Rectal smooth muscle tissue (tissue), 1 donor: ENCODE results near the gene MRGPRF.

Experiments
- H3K27ac ChIP-seq: one replicate; pipeline ENCODE4 v1.7.0; 2013; ENCODE audit warnings: low read depth, low read length, inconsistent platforms
- H3K27me3 ChIP-seq: one replicate; pipeline ENCODE4 v1.7.0; 2013; ENCODE audit warnings: low read length; ENCODE audit not compliant: control insufficient read depth, insufficient read depth
- H3K36me3 ChIP-seq: one replicate; pipeline ENCODE4 v1.7.0; 2013; ENCODE audit warnings: low read length; ENCODE audit not compliant: control insufficient read depth, insufficient read depth
- H3K4me1 ChIP-seq: one replicate; pipeline ENCODE4 v1.7.0; 2013; ENCODE audit warnings: low read length; ENCODE audit not compliant: control insufficient read depth, insufficient read depth
- H3K4me3 ChIP-seq: one replicate; pipeline ENCODE4 v1.7.0; 2013; ENCODE audit warnings: low read length
- H3K9ac ChIP-seq: one replicate; pipeline ENCODE4 v1.7.0; 2013; ENCODE audit warnings: low read length

The MRGPRF gene

DNA sequence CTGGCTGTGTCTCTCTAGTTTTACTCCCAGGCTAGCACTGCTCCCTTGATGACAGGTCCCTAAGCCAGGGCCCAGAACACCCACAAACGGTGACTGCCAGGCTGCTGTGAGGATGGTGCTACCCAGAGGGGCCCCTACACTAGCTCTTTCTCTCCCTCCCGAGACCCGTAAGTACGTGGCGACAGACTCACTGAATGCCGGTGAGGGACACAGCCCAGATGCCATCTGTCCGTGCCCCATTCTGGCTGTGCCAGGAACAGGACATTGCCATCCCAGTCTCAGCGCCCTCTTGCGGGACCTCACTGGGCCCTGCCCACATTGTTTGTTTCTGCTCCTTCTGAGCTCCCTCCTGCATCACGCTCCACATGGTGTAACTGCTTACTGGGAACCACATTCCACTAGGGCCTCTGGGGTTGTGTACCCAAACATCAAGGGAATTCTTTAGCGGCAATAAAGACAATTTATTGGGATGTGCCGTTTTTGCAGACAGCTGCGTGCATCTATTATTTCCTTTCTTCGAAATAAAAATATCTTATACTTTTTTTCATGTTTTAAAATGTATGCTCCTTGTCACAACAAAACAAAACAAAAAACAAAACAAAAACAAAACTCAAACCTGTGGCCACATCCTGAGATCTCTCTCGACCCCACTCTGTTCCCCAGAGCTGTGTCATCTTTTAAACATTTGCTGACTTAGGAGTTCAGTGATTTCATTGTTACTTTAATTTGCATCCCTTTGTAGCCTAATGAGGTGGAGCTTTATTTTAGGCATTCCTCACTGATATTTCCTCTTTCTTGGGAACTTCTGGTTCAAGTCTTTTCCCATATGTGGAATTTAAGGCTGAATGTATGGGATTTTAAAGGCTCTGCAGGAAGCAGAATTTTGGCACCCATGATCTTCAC is 31.3 kb upstream of the MRGPRF start:
- no peaks in the 10 kb centered on the region for H3K27me3 ChIP-seq
- H3K27ac ChIP-seq = peak overlapping the region; percentile 64
- H3K36me3 ChIP-seq = no peaks in the 10 kb centered on the region
- no peak overlapping the region for H3K4me3 ChIP-seq
- H3K9ac ChIP-seq = no peak overlapping the region
- peaks cover 6% of the 10 kb centered on the region for H3K4me1 ChIP-seq

DNA sequence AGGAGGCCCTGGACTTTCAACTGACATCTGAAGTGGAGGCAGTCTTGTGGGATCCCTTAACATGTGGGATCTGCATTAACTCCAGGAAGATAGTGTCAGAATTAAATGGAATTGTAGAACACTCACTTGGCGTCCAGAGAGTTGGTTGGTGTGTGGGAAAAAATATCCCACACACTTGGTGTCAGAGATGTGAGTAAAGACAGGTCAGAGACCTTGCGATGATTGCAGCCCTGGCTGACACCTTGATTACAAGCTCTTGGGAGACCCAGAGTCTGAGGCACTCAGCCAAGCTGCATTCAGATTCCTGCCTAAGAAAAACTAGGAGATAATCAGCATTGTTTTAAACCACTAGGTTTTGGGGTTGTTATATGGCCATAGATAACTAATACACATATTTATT is 28.5 kb upstream of the MRGPRF start:
- H3K27me3 ChIP-seq = no peaks in the 10 kb centered on the region
- no peak overlapping the region for H3K4me3 ChIP-seq
- H3K36me3 ChIP-seq = no peaks in the 10 kb centered on the region
- peaks cover 4% of the 10 kb centered on the region for H3K4me1 ChIP-seq
- H3K27ac ChIP-seq = no peak overlapping the region
- H3K9ac ChIP-seq = no peak overlapping the region

DNA sequence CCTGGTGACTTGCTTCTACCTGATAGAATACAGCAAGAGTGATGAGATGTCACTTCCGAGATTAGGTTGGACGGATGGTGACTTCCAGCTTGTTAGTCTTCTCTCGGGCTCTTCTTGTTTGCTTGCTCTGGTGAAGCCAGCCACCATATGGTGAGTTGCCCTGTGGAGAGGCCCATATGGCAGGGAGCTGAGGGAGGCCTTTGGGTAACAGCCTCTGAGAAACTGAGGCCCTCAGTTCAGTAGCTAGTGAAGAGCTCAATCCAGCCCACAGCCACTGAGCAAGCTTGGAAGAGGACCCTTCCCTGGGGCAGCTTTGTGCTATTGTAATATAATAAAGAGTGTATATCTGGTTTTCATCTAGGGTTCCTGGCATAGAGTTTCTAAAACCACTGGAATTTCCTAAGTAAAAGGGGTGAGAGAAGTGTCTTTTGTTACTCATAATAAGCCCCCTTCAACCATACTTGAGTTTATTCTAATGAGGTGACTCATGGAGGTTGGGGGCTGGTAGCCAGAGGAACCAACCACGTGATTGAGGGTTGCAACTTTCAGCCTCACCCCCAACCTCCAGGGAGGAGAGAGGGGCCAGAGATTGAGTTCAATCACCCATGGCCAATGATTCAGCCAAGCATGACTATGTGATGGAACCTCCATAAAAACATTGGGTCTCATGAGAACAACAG is 27.7 kb upstream of the MRGPRF start:
- Histone ChIP-seq H3K27ac (no peak overlapping the region), H3K4me3 (no peak overlapping the region), H3K9ac (no peak overlapping the region)

DNA sequence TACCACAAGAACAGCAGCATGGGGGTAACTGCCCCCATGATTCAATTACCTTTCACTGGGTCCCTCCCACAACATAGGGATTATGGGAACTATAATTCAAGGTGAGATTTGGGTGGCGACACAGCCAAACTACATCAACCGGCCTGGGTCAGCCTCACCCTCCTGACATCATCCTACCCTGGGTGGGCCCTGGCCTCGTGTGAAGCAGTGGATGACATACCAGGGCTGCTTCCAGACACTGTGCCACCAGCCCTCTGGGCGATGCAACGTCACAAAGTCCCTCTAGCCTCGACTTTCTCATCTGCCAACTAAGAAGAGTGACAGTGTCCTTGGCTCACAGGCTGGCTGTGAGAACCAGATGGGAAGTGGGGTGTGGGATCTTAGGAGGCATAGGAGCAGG is 27.0 kb upstream of the MRGPRF start:
- H3K27ac ChIP-seq = no peak overlapping the region
- H3K4me1 ChIP-seq = peaks cover 7% of the 10 kb centered on the region
- H3K4me3 ChIP-seq = no peak overlapping the region
- H3K27me3 ChIP-seq = no peaks in the 10 kb centered on the region
- no peak overlapping the region for H3K9ac ChIP-seq
- no peaks in the 10 kb centered on the region for H3K36me3 ChIP-seq

More for the DNA sequence above, 27.7 kb upstream of the MRGPRF start:
- Histone ChIP-seq H3K27me3 (no peaks in the 10 kb centered on the region), H3K4me1 (peaks cover 7% of the 10 kb centered on the region), H3K36me3 (no peaks in the 10 kb centered on the region)

DNA sequence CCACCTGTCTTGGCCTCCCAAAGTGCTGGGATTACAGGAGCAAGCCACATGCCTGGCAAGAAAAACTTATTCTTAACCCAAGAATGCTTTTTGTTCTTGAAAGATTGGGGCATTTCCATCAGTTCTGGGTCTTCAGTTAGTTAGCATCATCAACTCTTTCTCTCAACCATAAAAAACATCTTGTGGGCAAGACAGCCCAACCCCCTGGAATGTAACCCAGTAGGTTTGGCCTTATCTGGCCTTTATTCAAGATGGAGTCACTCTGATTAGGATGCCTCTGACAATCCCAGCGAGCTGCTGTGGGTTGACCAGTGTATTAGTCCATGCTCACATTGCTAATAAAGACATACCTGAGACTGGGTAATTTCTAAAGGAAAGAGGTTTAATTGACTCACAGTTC is 26.5 kb upstream of the MRGPRF start:
- no peaks in the 10 kb centered on the region for H3K36me3 ChIP-seq
- peaks cover 7% of the 10 kb centered on the region for H3K4me1 ChIP-seq
- H3K27me3 ChIP-seq = no peaks in the 10 kb centered on the region
- no peak overlapping the region for H3K9ac ChIP-seq
- H3K27ac ChIP-seq = no peak overlapping the region
- H3K4me3 ChIP-seq = no peak overlapping the region

DNA sequence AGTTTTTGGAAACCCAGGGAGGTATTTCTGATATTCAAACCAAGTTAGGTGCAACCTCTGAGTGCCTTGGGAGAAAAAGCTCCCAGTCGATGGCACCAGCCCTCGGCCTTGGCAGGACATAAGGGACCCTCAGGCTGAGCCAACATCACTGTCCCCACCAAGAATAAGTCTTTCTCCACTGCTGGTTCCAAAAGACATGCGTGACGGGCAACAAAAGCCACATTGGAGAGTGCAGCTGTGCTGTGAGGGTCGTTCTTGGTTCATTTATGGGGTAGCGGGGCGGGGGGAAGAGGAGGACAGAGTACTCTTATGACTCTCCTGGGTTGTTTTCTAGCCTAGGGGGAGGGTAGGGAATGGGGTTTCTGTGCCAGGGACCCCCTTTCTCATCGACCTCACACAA is 24.5 kb upstream of the MRGPRF start:
- Histone ChIP-seq H3K4me3 (no peak overlapping the region), H3K36me3 (no peaks in the 10 kb centered on the region), H3K9ac (no peak overlapping the region), H3K4me1 (peaks cover 3% of the 10 kb centered on the region), H3K27ac (no peak overlapping the region), H3K27me3 (no peaks in the 10 kb centered on the region)

DNA sequence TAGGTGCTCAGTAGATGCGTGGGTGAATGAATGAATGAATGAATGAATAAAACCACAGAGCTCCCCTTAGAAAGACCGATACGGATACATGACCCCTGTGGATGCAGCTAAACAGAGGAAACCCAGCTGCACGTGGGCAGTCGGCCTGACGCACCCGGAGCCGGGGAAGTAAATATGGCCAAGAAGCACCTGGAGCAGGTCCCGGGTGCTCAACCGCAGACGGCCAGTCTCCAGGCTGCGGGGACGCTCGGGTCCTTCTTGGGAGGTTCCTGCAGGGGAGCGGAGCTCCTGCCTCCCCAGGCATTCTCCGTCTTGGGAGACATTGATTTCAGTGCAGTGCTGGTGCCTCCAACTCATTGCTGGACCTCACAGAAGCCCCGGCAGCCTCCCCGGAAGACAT is 24.0 kb upstream of the MRGPRF start:
- Histone ChIP-seq H3K36me3 (no peaks in the 10 kb centered on the region), H3K4me3 (no peak overlapping the region), H3K9ac (no peak overlapping the region), H3K27me3 (no peaks in the 10 kb centered on the region), H3K27ac (no peak overlapping the region), H3K4me1 (peaks cover 3% of the 10 kb centered on the region)

DNA sequence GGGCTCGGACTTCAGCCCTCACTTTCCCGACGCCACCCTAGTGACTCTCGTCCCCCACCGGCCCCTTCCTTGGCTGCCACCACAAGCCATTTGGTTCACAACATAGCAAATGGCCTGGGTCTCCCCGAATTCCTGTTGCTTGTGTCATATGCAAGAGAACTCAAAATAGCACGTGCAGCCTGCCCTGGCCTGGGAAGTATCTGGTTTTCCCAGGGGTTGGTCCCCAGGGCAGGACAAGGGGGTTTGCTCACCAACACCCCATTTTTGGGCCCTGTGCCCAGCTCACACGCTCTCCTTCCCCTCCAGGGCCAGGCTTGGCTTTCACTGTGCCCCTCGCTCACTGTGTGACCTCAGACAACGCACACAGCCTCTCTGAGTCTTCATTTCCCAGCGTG is 22.9 kb upstream of the MRGPRF start:
- H3K36me3 ChIP-seq = no peaks in the 10 kb centered on the region
- H3K4me1 ChIP-seq = peaks cover 3% of the 10 kb centered on the region
- H3K4me3 ChIP-seq = no peak overlapping the region
- peak overlapping the region; percentile 40 for H3K27ac ChIP-seq
- H3K9ac ChIP-seq = no peak overlapping the region
- H3K27me3 ChIP-seq = no peaks in the 10 kb centered on the region

DNA sequence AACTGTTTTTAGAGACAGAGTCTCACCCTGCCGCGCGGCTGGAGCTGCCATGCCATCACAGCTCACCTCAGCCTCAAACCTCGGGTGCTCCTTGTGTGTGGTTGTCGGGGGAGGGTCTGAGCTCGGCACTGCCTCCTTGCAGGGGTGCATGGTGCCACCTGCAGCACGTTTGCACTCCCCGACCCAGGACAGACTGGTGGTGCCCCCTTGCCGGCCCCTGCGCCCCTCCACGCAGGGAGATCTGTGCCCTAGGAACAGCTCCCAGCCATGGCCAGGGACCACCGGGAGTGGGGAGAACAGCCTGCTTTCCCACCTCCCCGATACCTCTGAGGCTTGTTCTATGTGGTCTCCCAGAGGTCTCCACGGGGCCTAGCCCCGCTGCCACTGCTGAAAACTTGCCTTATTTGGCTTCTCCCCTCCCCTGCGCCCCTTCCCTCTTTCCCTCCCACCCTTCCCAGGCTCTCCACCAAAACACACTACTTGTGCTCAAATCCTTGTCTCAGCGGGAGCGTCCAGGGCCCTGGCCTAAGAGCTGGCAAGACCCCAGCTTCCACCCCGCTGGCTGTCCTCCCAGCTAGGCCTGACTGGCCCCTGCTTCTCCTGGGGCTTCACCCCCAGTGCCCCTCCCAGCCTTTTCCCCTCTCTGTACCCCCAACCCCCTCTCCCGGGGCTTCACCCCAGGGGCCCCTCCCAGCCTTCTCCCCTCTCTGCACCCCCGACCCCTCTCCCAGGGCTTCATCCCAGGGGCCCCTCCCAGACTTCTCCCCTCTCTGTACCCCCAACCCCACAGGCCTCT is 22.3 kb upstream of the MRGPRF start:
- Histone ChIP-seq H3K27me3 (no peaks in the 10 kb centered on the region), H3K27ac (peak overlapping the region; percentile 40), H3K4me1 (peaks cover 3% of the 10 kb centered on the region), H3K4me3 (no peak overlapping the region), H3K9ac (no peak overlapping the region), H3K36me3 (no peaks in the 10 kb centered on the region)

DNA sequence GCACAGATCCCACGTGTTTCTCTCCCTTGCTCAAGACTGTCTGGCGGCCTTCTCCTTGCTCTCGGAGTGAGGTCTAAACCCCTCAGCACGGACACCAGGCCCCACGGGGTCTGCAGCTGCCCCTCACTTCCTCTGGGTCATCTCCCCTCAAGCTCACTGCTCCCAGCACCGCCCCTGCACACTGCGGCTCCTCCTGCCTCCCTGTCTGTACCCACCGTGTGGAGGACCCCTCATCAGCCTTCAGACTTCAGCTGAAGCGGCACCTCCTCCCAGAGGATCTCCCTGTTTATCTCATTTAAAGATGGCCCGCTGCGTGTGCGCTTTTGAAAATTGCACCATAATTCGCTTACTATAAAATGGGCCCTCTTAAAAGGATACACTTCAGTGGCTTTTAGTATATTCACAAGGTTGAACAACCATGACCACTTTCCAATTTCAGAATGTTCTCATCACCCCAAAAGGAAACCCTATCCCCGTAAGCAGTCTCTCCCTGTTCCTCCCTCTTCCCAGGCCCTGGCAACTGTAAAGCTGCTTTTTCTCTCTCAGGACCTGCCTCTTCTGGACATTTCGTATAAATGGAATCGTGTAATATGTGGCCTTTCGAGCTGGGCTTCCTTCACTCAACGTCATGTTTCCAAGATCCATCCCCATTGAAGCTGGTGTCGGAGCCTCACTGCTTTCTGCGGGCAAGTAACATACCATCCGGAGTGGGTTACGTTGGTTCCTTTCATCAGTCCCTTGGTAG is 21.2 kb upstream of the MRGPRF start:
- H3K36me3 ChIP-seq = no peaks in the 10 kb centered on the region
- H3K4me3 ChIP-seq = no peak overlapping the region
- no peak overlapping the region for H3K9ac ChIP-seq
- H3K4me1 ChIP-seq = peaks cover 3% of the 10 kb centered on the region
- H3K27me3 ChIP-seq = no peaks in the 10 kb centered on the region
- no peak overlapping the region for H3K27ac ChIP-seq

DNA sequence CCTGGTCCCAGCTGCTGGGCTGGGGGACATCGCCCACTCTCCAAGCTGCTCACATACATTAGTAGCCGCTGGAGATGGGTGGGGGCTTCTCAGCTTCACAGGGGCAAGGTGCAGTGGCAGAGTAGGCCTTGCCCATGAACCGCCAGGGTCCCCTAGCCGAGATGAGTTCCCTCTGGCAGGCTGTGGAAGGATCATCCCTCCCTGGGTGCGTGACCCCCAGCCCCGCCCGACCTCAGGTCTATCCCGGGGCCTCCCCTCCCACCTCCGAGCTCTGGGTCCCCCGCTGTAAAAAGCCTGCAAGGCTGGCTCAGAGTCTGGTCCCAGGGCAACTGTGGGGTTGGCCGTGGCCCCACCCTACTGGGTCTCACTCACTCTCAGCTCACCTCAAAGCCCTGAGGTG is 20.4 kb upstream of the MRGPRF start:
- Histone ChIP-seq H3K27ac (no peak overlapping the region), H3K4me1 (peaks cover 3% of the 10 kb centered on the region), H3K9ac (no peak overlapping the region), H3K27me3 (no peaks in the 10 kb centered on the region), H3K36me3 (no peaks in the 10 kb centered on the region), H3K4me3 (no peak overlapping the region)

DNA sequence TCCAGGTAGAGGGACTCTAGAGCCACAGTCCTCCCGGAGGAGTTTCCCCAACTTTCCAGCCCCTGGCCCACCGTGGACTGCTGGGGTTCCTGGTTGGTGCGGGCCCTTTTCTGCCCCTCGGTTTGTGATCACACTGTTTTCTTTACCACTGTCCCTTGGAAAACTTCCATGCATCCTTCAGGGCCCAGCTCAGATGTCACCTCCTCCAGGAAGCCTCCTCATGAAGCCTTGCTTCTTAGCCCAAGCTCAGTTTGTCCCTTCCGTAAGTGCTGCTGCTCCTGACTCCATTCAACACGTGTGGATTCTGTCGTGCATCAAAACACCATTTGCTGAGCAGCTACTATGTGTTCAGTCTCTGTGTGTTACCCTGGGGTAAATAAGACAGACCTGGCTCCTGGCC is 19.8 kb upstream of the MRGPRF start:
- Histone ChIP-seq H3K27me3 (no peaks in the 10 kb centered on the region), H3K9ac (no peak overlapping the region), H3K36me3 (no peaks in the 10 kb centered on the region), H3K4me1 (peaks cover 3% of the 10 kb centered on the region), H3K4me3 (no peak overlapping the region), H3K27ac (no peak overlapping the region)
